SK-N-SH treated with all-trans-retinoic acid at 6 μM for 48 hours (cell line): ENCODE data around the gene EWSR1.

Experiments used
- ARNTL ChIP-seq: fragments of 450-650 bp; formaldehyde crosslinking; IDR thresholded peaks from 2 replicates; pipeline ENCODE4 v1.5.0; 2020; ENCODE audit warnings: low read depth, mild to moderate bottlenecking, moderate library complexity, borderline replicate concordance
- CREB5 ChIP-seq: fragments of 250-450 bp; sonication (Bioruptor Pico); IDR thresholded peaks from 2 replicates; pipeline ENCODE4 v1.5.1; 2020; ENCODE audit warnings: low read depth, mild to moderate bottlenecking, moderate library complexity
- CSRNP3 ChIP-seq: fragments of 250-450 bp; sonication (Bioruptor Pico); IDR thresholded peaks from 2 replicates; pipeline ENCODE4 v1.5.1; 2021; ENCODE audit warnings: mild to moderate bottlenecking, moderate library complexity
- OSR1 ChIP-seq: fragments of 250-450 bp; sonication (Bioruptor Pico); IDR thresholded peaks from 2 replicates; pipeline ENCODE4 v1.8.0; 2022; ENCODE audit warnings: moderate library complexity, mild to moderate bottlenecking, inconsistent platforms
- PATZ1 ChIP-seq: fragments of 250-450 bp; sonication (Bioruptor Pico); IDR thresholded peaks from 2 replicates; pipeline ENCODE4 v1.8.0; 2020; ENCODE audit warnings: mild to moderate bottlenecking, moderate library complexity, borderline replicate concordance
- RARB ChIP-seq: fragments of 250-450 bp; sonication (Bioruptor Pico); IDR thresholded peaks from 2 replicates; pipeline ENCODE4 v1.8.0; 2021; ENCODE audit warnings: mild to moderate bottlenecking, moderate library complexity
- SNAI2 ChIP-seq: fragments of 250-450 bp; sonication (Bioruptor Pico); IDR thresholded peaks from 2 replicates; pipeline ENCODE4 v1.5.0; 2020; ENCODE audit warnings: mild to moderate bottlenecking, moderate library complexity
- ZC3H10 ChIP-seq: fragments of 250-450 bp; sonication (Bioruptor Pico); IDR thresholded peaks from 2 replicates; pipeline ENCODE4 v1.5.1; 2021; ENCODE audit warnings: mild to moderate bottlenecking, moderate library complexity
- ZFP3 ChIP-seq: fragments of 250-450 bp; sonication (Bioruptor Pico); IDR thresholded peaks from 2 replicates; pipeline ENCODE4 v1.5.0; 2020; ENCODE audit warnings: mild to moderate bottlenecking, moderate library complexity
- ZNF565 ChIP-seq: fragments of 450-650 bp; formaldehyde crosslinking; conservative IDR thresholded peaks from 2 replicates; pipeline ENCODE4 v1.5.0; 2020; ENCODE audit warnings: low read depth, mild to moderate bottlenecking, moderate library complexity

- TF ChIP-seq ARNTL (CRISPR knock-in tag) (no peak), ZNF565 (no peak), CSRNP3 (no peak), SNAI2 (CRISPR knock-in tag) (no peak), CREB5 (CRISPR knock-in tag) (no peak), PATZ1 (CRISPR knock-in tag) (no peak), ZC3H10 (CRISPR knock-in tag) (no peak), OSR1 (CRISPR knock-in tag) (no peak), ZFP3 (CRISPR knock-in tag) (no peak), RARB (CRISPR knock-in tag) (no peak)
Observed at GRCh38 chr22:29244785-29245625, 23.1 kb upstream of the EWSR1 start.
